ENCODE data around the gene SMIM1. TPM values are rescaled to one million over a fixed set of nuclear protein-coding genes. Genes with fewer than 3 reads are reported as not detected.

Gene SMIM1
- total and polyA plus RNA-seq, 2 of the 4 experiments (the other 2 are of a cell fraction) = 0.90 to 3.4 TPM

DNA sequence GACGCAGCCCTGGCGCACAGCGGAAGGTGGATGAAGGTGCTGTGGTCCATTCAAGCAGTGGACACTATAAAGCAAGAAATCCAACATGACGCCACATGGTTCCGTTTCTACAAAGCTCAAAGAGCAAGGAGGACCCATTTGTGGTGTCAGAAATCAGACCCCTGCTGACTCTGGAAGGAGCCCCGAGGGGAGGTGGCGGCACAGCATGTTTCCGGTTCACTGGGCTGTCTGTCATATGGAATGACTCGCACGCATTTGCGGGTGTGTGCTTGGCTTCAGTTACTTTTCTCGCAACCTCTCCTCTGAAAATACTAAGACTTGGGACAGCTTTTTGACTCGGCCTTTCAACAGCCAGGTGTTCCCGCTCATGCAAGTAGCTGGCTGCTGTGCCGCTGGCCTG, 52.8 kb downstream of the SMIM1 start:
- BruUV-seq (replicated peaks) = no TSS peak

More for the DNA sequence above, 52.8 kb downstream of the SMIM1 start:
- no peak overlapping the region for H3K14ac ChIP-seq (replicated peaks; ENCODE audit: low read depth, low read length)
- no peaks in the 10 kb centered on the region for H4K20me1 ChIP-seq (ENCODE audit: insufficient read depth, low read length)
- H4K8ac ChIP-seq (ENCODE audit: low read depth in 2 of 2, low read length in 2 of 2) = no peak overlapping the region
- no peak overlapping the region for H3K27ac ChIP-seq (ENCODE audit: insufficient read depth, low read length)
- no peaks in the 10 kb centered on the region for H3K27me3 ChIP-seq (ENCODE audit: control insufficient read depth, insufficient read depth, low read length)
- no peaks in the 10 kb centered on the region; the same call in 1 of the 2 replicates for H3K9me1 ChIP-seq (ENCODE audit: insufficient read depth, low read length)
- DNase-seq (no peak), ATAC-seq (ENCODE audit: low read depth) (no peak)
- no peak overlapping the region for H2BK5ac ChIP-seq (ENCODE audit: low read depth, low read length, poor library complexity, severe bottlenecking)
- H2BK20ac ChIP-seq (ENCODE audit: low read depth, low read length) = no peak overlapping the region
- in situ Hi-C loops (cut with MboI; ENCODE audit: low sequenced_read_pairs) (no loop called here), intact Hi-C loops (cut with micrococcal nuclease) (no loop called here), dilution Hi-C loops (cut with HindIII; ENCODE audit: low sequenced_read_pairs, unreplicated experiment) (no loop called here)
- H3K9ac ChIP-seq (ENCODE audit: low read depth, low read length) = no peak overlapping the region
- H2BK120ac ChIP-seq (ENCODE audit: low read depth, low read length) = no peak overlapping the region
- H3K4ac ChIP-seq (ENCODE audit: low read depth, low read length) = no peak overlapping the region
- WGBS, 2 experiments (ENCODE audit: extremely low coverage in 2 of 2, insufficient read length in 1 of 2) = 69% methylated on average over 7 of the region's 15 CpGs; no CpG with 5 or more reads in 1 of the 2 experiments
- no peak overlapping the region for H2AK9ac ChIP-seq (replicated peaks; ENCODE audit: low read depth, low read length, poor library complexity)
- H3K18ac ChIP-seq (ENCODE audit: low read depth, low read length) = no peak overlapping the region
- H3K79me1 ChIP-seq (ENCODE audit: low read depth in 1 of 2, low read length in 2 of 2) = no peaks in the 10 kb centered on the region
- no peak overlapping the region for H4K91ac ChIP-seq (ENCODE audit: insufficient read depth, low read depth, low read length)
- H3K36me3 ChIP-seq (ENCODE audit: control insufficient read depth, insufficient read depth, low read length) = peaks cover 62% of the 10 kb centered on the region
- H3K9me3 ChIP-seq (ENCODE audit: control insufficient read depth, insufficient read depth, low read length) = no peaks in the 10 kb centered on the region
- H4K5ac ChIP-seq (ENCODE audit: low read depth, low read length) = no peak overlapping the region
- H3K56ac ChIP-seq (ENCODE audit: extremely low read depth, insufficient read depth, low read length) = no peak overlapping the region
- POLR2A ChIA-PET (ENCODE audit: unreplicated experiment) = no interaction called here
- TF ChIP-seq, protein P1, sequence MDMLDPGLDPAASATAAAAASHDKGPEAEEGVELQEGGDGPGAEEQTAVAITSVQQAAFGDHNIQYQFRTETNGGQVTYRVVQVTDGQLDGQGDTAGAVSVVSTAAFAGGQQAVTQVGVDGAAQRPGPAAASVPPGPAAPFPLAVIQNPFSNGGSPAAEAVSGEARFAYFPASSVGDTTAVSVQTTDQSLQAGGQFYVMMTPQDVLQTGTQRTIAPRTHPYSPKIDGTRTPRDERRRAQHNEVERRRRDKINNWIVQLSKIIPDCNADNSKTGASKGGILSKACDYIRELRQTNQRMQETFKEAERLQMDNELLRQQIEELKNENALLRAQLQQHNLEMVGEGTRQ (IDR thresholded peaks at IDR 0.05; ENCODE audit: low read depth, low read length) = no peak
- TF ChIP-seq RCOR1 (IDR thresholded peaks at IDR 0.05; ENCODE audit: insufficient replicate concordance, low read length) = no peak
- TF ChIP-seq RAD21 (IDR thresholded peaks at IDR 0.05; ENCODE audit: low read length) = no peak
- TF ChIP-seq, protein P2, sequence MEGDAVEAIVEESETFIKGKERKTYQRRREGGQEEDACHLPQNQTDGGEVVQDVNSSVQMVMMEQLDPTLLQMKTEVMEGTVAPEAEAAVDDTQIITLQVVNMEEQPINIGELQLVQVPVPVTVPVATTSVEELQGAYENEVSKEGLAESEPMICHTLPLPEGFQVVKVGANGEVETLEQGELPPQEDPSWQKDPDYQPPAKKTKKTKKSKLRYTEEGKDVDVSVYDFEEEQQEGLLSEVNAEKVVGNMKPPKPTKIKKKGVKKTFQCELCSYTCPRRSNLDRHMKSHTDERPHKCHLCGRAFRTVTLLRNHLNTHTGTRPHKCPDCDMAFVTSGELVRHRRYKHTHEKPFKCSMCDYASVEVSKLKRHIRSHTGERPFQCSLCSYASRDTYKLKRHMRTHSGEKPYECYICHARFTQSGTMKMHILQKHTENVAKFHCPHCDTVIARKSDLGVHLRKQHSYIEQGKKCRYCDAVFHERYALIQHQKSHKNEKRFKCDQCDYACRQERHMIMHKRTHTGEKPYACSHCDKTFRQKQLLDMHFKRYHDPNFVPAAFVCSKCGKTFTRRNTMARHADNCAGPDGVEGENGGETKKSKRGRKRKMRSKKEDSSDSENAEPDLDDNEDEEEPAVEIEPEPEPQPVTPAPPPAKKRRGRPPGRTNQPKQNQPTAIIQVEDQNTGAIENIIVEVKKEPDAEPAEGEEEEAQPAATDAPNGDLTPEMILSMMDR (conservative IDR thresholded peaks at IDR 0.05; ENCODE audit: low read depth, low read length) = no peak
- TF ChIP-seq NFE2L2 (IDR thresholded peaks at IDR 0.05; ENCODE audit: low read depth, low read length) = no peak
- no peak for TF ChIP-seq CHD1 (IDR thresholded peaks at IDR 0.05; ENCODE audit: low read depth, low read length)
- no peak for TF ChIP-seq SMC3 (IDR thresholded peaks at IDR 0.05; ENCODE audit: low read depth, low read length)
- H3K23ac ChIP-seq (ENCODE audit: low read depth, low read length) = no peak overlapping the region
- no peak overlapping the region for H3K4me3 ChIP-seq (ENCODE audit: insufficient read depth, low read depth, low read length)
- no peak overlapping the region for H2AK5ac ChIP-seq (ENCODE audit: low read depth, low read length)
- no peak overlapping the region for H2AFZ ChIP-seq (replicated peaks; ENCODE audit: low read length, poor library complexity)
- CTCF ChIA-PET = no interaction called here
- no peaks in the 10 kb centered on the region for H3K4me1 ChIP-seq (ENCODE audit: control insufficient read depth, insufficient read depth, low read length)
- H3K4me2 ChIP-seq (ENCODE audit: low read depth, low read length) = no peak overlapping the region
- H2BK15ac ChIP-seq (ENCODE audit: low read depth, low read length) = no peak overlapping the region

Small RNA genes within 50 kb of the gene (microRNA-seq; reads per million reads assigned to microRNA genes)
- gene RF02197 (ENCODE audit: insufficient read depth, insufficient read length) = not detected
- gene RN7SL574P (ENCODE audit: insufficient read depth, insufficient read length) = not detected

Small RNA genes within 50 kb of the gene (small RNA-seq; reads per million reads assigned to genes)
- 0 reads per million in 5 experiments for gene RF02197
- 0 reads per million in 5 experiments for gene RN7SL574P

Other genes starting within 250 kb of the SMIM1 start
- 0.56 and 0.72 TPM in 2 replicates for gene MEGF6, start 161.2 kb upstream of the SMIM1 start, total RNA-seq (2012; rRNA removed)
- 4.1 and 5.4 TPM in 2 replicates for gene MEGF6, start 161.2 kb upstream of the SMIM1 start, polyA plus RNA-seq (2012; rRNA removed)
- 25.3 and 25.6 TPM in 2 replicates for gene TPRG1L, start 147.7 kb upstream of the SMIM1 start, total RNA-seq (2012; rRNA removed)
- 38.1 and 39.5 TPM in 2 replicates for gene TPRG1L, start 147.7 kb upstream of the SMIM1 start, polyA plus RNA-seq (2012; rRNA removed)
- 9.2 and 10.8 TPM in 2 replicates for gene WRAP73, start 122.6 kb upstream of the SMIM1 start, total RNA-seq (2012; rRNA removed)
- 23.6 and 24.4 TPM in 2 replicates for gene WRAP73, start 122.6 kb upstream of the SMIM1 start, polyA plus RNA-seq (2012; rRNA removed)
- not detected in 2 replicates for gene TP73, start 120.2 kb upstream of the SMIM1 start, total RNA-seq (2012; rRNA removed)
- 0.10 TPM in 1 of 2 replicates, not detected in the other for gene TP73, start 120.2 kb upstream of the SMIM1 start, polyA plus RNA-seq (2012; rRNA removed)
- gene CCDC27, start 20.3 kb upstream of the SMIM1 start, total RNA-seq (2012; rRNA removed) = not detected in 2 replicates
- gene CCDC27, start 20.3 kb upstream of the SMIM1 start, polyA plus RNA-seq (2012; rRNA removed) = not detected in 2 replicates
- 15.2 and 23.1 TPM in 2 replicates for gene LRRC47, start 23.7 kb downstream of the SMIM1 start, total RNA-seq (2012; rRNA removed)
- 19.2 and 19.7 TPM in 2 replicates for gene LRRC47, start 23.7 kb downstream of the SMIM1 start, polyA plus RNA-seq (2012; rRNA removed)
- gene CEP104, start 84.5 kb downstream of the SMIM1 start, total RNA-seq (2012; rRNA removed) = 14.3 and 20.0 TPM in 2 replicates
- 17.5 and 17.9 TPM in 2 replicates for gene CEP104, start 84.5 kb downstream of the SMIM1 start, polyA plus RNA-seq (2012; rRNA removed)
- gene DFFB, start 84.7 kb downstream of the SMIM1 start, total RNA-seq (2012; rRNA removed) = 6.7 and 7.3 TPM in 2 replicates
- 6.5 and 8.2 TPM in 2 replicates for gene DFFB, start 84.7 kb downstream of the SMIM1 start, polyA plus RNA-seq (2012; rRNA removed)
- 45.7 and 49.7 TPM in 2 replicates for gene C1orf174, start 127.5 kb downstream of the SMIM1 start, total RNA-seq (2012; rRNA removed)
- 22.5 and 26.7 TPM in 2 replicates for gene C1orf174, start 127.5 kb downstream of the SMIM1 start, polyA plus RNA-seq (2012; rRNA removed)